Right kidney (tissue), 1 donor: Measurements from ENCODE around the gene NDUFA12.
"Not testable (repeated sequence)": the region's sequence is repeated elsewhere in the genome, so short reads cannot be mapped to it uniquely, and the experiment has no call there.

ENCODE experiments used
- DNase-seq: peaks from one replicate; pipeline ENCODE4 v3.0.0-alpha.2; 2016

The NDUFA12 gene

DNA sequence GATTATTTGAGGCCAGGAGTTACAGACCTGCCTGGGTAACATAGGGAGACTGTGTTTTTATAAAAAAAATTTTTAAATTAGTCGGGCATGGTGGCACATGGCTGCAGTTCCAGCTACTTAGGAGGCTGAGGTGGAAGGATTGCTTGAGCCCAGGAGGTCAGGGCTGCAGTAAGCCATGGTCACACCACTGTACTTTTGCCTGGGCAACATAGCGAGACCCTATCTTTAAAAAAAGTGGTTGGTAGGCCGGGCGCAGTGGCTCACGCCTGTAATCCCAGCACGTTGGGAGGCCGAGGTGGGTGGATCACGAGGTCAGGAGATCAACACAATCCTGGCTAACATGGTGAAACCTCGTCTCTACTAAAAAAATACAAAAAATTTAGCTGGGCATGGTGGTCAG is 18.4 kb downstream of the NDUFA12 start:
- not testable (repeated sequence) for DNase-seq

GRCh38 chr12:94983321-94983720 is 20.2 kb downstream of the NDUFA12 start:
- no peak for DNase-seq

DNA sequence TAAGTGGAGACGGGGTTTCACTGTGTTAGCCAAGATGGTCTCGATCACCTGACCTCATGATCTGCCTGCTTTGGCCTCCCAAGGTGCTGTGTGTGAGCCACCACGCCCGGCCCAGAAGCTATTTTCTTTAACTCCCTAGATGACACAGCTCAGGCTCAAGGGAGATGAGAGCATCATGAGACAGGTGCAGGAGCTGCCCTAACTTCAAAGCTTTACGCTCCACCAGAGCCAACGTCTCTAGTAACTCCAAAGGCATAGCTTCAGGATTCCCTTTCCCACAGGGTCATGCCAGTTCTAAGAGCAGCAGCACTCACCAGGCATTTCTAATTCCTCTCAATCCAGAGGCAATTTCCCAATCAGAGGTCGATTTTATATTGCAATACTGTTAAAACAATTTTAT is 21.0 kb downstream of the NDUFA12 start:
- no peak for DNase-seq

- DNase-seq: no peak
Measured at GRCh38 chr12:94980577-94980976, 22.9 kb downstream of the NDUFA12 start.

DNA sequence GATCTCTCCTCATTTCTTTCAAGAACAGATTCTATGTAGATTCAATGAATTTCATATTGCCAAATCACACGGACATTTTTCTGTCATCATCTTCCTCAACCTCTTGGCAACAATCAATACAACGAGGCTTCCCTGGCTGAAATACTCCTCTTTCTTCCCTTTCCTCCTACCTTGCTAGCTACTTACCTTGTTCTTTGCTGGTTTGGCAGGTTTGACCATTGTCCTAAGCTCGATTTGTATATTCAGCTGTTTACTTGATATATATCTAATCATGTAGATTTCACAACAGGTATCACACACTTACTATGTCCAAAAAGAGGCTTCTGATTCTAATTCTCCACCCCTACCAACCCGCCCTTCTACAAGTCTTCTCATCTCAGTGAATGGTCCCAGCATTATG is 23.6 kb downstream of the NDUFA12 start:
- DNase-seq: no peak

- no peak for DNase-seq
Measured at GRCh38 chr12:94977766-94978468, 25.6 kb downstream of the NDUFA12 start.

GRCh38 chr12:94973221-94973620 is 30.3 kb downstream of the NDUFA12 start:
- no peak for DNase-seq

DNA sequence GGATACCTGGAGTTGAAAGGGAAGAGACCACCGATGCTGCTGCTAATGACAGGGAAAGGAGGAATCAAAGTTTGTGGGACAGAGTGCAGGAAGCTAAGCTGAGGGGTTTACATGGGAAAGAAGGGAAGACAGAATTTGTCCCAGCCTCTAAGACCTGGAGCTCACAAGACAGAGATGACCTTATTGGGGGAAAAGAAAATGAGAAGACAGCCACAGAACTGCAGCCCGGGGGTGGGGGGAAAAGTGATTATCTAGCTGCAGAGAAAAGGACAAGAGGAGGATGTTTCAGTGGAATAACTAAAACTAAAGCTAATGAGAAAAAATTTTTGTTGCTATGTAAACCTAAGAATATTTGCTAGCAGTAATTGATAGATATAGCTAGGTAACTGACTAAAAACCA is 30.7 kb downstream of the NDUFA12 start:
- DNase-seq: no peak

GRCh38 chr12:94971923-94972322 is 31.6 kb downstream of the NDUFA12 start:
- no peak for DNase-seq

DNA sequence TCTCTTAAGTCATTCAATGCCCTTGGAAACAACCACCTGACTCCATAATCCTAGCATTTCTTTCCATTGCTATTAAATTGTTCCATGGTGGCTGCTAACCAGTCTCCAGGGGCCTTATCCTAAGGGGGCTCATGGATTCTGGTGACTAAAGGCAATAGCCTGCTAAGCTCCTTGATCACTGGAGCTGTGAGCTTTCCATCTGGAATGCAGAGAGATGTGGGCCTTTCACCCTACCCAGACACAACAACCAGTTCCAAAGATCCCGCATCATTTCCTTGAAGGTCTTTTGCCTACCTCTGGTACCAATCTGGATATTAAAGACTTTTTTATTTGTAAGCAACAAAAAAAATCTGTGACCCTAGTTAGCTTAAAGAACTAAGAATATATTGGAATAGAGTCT is 32.9 kb downstream of the NDUFA12 start:
- DNase-seq: no peak

DNA sequence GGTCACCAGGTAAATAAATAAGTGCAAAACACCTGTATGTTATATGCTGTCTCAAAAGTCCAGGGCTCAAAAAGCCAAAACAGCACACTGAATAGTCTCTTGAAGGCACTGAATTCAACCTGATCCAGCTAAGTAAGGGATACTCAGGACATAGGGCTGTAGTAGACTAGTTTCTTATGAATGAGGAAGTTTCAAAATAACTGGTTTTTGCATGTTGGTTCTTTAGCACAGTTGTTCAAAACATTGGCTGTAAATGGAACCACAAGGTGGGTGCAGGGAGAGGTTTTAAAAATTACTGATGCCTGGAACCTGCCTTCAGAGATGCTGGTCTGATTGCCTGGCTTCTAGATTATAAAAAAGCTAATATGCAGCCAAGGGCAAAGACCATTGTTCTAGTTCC is 34.1 kb downstream of the NDUFA12 start:
- DNase-seq: no peak

DNA sequence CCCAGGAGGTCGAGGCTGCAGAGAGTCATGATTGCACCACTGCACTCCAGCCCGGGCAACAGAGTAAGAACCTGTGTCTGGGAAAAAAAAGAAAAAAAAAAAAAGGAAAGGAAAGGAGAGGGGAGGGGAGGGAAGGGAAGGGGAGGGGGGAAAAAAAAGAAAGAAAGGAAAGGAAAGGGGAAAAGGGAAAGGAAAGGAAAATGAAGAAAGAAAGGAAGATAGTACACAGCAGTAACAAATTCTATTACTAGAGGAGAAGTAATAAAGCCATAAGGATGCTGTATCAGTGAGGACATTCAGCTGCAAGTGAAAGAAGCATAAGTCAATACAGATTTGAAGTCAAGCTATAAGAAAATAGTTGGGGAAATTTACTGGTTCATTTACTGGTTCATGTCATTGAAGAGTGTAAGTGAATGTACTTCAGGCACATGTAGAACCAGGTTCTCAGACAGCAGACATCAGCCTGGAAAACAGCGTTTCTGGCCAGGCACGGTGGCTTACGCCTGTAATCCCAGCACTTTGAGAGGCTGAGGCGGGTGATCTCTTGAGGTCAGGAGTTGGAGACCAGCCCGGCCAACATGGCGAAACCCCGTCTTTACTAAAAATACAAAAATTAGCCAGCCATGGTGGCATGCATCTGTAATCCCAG is 37.4 kb downstream of the NDUFA12 start:
- DNase-seq: no peak

DNA sequence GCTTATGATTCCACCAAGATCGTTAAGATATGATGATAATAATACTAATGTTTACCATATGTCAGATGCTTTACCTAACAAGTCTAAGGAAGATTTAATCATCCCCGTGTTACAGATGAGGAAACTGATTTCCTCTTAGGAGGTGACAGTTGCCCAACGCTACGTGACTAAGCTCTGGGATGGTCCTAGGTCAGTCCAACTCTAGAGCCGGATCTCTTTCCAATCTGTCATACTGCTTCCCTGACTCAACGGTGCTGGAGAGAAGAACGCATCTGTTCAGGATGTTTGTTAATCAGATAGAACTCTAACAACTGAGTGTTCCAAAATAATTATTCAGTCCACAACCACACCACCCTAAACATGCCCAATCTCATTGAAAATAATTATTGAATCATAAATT is 39.8 kb downstream of the NDUFA12 start:
- no peak for DNase-seq

- no peak for DNase-seq
Measured at GRCh38 chr12:94962670-94963069, 40.8 kb downstream of the NDUFA12 start.

GRCh38 chr12:94961911-94962310 is 41.6 kb downstream of the NDUFA12 start:
- DNase-seq: no peak

DNA sequence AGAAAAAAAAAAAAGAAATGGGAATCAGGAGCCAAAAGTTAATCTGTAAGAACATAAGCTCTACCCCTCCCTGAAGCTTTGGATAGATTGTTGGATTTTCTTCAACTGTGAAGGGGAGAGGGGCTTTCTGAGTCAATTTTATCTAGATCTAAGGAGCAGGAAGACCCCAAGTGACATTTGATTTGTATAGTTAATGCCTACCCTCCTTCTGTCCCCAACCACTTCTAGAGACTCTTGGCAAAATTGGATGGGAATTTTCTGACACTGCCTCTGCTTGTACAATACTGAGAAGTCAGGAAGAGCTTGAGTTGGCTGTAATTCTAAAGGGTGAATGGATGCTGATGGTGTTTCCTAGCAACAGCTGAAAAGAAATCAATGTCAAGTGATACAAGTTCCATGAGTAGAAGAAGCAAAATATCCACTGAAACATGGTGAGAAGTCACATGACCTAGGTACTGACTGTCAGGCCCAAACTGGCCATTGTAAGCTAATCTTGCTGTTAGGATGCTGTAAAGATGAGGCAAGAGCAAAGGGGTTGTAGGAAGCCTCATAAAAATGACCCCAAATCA is 42.2 kb downstream of the NDUFA12 start:
- DNase-seq: no peak

- DNase-seq: no peak
Measured at GRCh38 chr12:94957006-94957405, 46.5 kb downstream of the NDUFA12 start.

GRCh38 chr12:94954948-94955592 is 48.4 kb downstream of the NDUFA12 start:
- DNase-seq: no peak

DNA sequence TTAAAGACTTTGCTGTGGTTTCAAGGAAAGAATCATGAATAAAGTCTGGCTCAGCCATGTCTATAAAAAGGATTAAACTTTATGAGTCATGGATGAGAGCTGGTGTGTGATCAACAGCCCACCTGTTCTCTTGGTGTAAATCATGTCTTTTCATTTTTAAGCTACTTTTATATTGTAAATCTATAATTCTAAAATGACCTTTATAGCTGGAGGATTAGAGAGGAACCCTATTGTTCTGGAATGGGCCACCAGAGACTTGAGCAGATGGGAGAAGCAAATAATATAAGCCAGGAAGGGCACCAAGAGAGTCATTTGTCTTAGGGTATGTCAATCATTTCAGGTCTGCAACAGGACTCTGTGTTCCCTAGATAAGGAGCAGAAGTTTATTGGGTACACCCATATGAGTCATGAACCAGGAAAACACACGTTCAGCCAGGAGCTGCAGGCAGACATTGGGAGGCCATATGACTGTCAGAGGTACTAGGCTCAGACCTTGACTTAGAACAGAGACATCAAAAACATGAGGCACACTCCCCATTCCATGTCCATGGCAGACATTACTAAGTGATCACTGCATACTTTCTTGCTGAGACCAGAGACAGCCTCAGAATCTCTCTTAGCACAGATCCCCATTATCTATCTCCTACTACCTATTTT is 49.3 kb downstream of the NDUFA12 start:
- no peak for DNase-seq

DNA sequence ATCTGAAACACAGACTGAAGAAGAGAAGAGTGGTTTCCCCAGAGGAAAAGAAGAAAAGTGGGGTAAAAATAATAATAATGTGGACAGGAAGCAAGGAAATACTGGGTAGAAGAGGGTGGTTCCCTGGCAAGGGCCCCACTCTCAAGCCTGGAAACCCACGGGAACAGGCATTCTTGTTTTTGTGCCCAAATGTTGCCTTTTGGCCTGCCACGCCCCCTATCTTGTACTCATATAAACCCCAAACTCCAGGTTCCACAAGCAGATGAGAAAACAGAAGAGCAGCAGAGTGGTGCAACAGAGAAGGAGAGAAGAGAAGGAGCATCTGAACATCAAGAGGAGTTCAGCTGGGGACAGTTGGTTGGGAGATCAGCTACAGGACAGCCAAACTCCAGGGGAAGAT is 51.2 kb downstream of the NDUFA12 start:
- no peak for DNase-seq

- no peak for DNase-seq
Measured at GRCh38 chr12:94951071-94951934, 52.2 kb downstream of the NDUFA12 start.

GRCh38 chr12:94948232-94948810 is 55.2 kb downstream of the NDUFA12 start:
- no peak for DNase-seq
